HG03066 (cell line): ENCODE measurements around the gene OR2A1.
"Not testable (repeated sequence)": the region's sequence is repeated elsewhere in the genome, so short reads cannot be mapped to it uniquely, and the experiment has no call there.

Source experiments
- ATAC-seq: cut with Tn5 transposase; IDR thresholded peaks from one replicate; pipeline ENCODE4 v1.9.1; 2021; ENCODE audit warnings: low read depth; ENCODE audit not compliant: unreplicated experiment

Gene OR2A1, protein sequence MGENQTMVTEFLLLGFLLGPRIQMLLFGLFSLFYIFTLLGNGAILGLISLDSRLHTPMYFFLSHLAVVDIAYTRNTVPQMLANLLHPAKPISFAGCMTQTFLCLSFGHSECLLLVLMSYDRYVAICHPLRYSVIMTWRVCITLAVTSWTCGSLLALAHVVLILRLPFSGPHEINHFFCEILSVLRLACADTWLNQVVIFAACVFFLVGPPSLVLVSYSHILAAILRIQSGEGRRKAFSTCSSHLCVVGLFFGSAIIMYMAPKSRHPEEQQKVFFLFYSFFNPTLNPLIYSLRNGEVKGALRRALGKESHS

GRCh38 chr7:144311872-144312469, at the start of gene OR2A1:
TSS of gene OR2A1 (plus strand) at chr7:144312419. CDS start at chr7:144318125, 5,706 bp downstream.
- ATAC-seq = not testable (repeated sequence)

- ATAC-seq = not testable (repeated sequence)
Observed at GRCh38 chr7:144264692-144265091, 47.5 kb upstream of the OR2A1 start, which contains the start of gene OR2A7. TSS of gene OR2A7 (minus strand) at chr7:144264792. CDS start at chr7:144259628, 5,164 bp downstream.

GRCh38 chr7:144269188-144269587, 43.0 kb upstream of the OR2A1 start, which contains the start of gene CTAGE8:
TSS of gene CTAGE8 (minus strand) at chr7:144269288. CDS start at chr7:144269250, 38 bp downstream.
- not testable (repeated sequence) for ATAC-seq

- not testable (repeated sequence) for ATAC-seq
Observed at GRCh38 chr7:144275281-144275680, 36.9 kb upstream of the OR2A1 start.

DNA sequence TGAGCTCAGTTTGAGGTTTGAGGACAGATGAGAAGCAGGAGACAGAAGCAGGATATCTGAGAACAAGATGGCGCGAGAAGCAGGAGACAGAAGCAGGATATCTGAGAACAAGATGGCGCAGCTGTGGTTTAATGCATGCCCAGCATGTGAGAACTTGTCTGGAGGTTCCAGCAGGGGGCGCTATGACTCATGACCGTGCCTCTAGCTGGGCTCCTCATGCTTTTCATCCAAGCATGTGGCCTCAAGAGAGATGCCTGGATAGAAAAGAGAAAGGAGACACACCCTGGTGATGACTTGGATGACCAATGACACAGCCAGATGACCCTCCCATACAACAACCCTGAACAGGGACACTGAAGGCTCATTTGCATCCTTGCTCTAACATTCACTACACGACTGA, 32.2 kb upstream of the OR2A1 start:
- not testable (repeated sequence) for ATAC-seq

GRCh38 chr7:144281981-144282380, 30.2 kb upstream of the OR2A1 start:
- ATAC-seq = not testable (repeated sequence)

- ATAC-seq = not testable (repeated sequence)
Observed at GRCh38 chr7:144282490-144282889, 29.7 kb upstream of the OR2A1 start.

DNA sequence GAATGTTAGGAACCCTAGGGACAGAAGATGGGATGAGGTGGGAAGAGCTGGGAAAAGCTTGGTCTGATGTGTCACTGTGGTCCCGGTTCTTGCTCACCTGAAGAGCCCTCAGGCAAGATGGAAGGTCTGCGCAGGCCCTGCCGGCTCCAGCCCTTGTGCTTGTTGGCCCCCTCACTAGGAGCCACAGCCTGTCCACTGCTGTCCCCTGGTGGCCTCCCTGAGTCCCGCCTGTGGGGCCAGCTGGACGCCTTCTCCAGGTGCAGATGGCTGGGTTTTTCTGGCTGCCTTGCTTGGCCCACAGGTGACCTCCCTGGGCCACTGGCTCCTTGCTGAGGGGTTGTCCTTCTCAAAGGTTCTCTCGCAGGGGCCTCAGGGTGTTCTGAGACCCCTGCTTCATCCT, 28.5 kb upstream of the OR2A1 start:
- not testable (repeated sequence) for ATAC-seq

DNA sequence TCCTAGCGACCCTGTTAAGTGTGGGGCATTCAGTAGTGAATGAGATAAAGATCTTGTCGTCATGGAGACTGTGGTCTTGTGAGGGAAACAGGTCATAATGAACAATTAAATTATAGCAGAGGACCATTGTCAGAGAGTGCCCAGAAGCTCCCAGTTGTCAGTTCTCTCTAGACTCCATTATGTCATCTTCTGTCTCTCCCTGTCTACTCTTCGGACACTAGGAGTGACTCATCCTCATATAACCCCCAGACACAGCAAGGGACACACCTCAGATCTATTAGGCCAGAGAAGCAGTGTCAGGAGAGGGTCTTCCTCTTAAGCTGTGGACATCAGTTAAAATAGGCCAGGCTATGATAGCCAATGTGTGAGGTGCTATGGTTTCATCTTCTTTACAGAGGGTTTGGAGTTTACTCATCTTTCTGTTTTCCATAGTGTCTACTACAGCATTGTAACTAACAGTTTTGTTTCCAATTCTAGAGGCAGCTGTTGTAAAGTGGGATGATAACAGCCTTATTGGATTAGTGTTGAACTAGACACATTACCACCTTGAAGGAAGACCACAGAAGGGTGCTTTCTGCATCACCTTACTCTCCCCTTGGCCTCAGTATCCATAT, 24.9 kb upstream of the OR2A1 start:
- ATAC-seq = not testable (repeated sequence)

DNA sequence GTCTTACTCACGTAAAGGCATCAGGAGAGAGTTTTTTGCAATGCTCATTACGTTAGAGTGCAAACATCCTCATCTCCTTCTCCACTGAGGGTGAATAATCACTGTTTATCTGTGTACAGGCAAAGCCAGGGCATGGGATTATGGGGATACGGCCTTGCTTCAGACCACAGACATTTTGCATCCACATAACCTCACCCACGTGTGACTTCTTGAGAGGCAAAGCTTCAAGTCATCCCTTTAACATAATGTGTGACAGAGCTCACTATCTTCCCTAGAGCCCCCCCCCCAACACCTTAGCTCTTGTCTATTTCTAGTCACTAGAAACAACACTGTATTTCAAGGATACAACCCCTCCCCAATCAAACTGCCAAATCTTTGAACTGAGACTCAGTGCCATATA, 20.6 kb upstream of the OR2A1 start:
- ATAC-seq = not testable (repeated sequence)

DNA sequence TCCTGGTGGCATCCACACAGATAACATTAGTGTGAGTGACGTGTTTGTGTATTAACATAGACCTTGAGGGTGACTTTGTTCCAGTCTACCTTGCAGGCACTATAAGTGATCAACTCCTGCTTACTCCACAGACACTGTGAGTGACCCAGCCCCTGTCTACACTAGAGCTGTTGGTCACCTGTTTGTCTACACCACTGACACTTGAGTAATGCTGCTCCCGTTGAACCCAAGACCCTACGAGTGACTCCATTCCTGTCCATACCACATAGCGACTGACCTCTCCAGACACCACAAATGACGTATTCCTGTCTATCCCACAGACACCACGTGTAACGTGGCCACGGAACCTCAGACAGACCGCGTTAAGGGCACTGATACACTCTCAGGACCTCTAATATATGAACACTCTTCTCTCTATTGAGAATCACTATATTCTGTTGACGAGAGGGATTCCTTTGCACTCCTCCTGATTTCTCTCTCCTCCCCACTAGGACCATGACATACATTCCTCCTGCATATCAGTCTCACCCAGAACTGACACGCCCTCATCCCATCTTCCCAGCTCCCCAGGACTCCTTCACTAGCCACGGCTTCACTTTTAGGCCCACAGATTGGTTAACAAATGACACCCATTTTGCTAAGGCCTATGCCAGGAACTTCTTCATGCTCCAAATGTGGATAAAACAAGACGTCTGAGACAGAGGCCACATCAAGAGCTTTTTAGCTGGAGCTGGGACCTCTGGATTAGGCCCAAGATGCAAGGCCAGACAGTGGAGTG, 19.6 kb upstream of the OR2A1 start:
- ATAC-seq = not testable (repeated sequence)

GRCh38 chr7:144293794-144294499, 18.3 kb upstream of the OR2A1 start:
- ATAC-seq = peak; percentile 67

DNA sequence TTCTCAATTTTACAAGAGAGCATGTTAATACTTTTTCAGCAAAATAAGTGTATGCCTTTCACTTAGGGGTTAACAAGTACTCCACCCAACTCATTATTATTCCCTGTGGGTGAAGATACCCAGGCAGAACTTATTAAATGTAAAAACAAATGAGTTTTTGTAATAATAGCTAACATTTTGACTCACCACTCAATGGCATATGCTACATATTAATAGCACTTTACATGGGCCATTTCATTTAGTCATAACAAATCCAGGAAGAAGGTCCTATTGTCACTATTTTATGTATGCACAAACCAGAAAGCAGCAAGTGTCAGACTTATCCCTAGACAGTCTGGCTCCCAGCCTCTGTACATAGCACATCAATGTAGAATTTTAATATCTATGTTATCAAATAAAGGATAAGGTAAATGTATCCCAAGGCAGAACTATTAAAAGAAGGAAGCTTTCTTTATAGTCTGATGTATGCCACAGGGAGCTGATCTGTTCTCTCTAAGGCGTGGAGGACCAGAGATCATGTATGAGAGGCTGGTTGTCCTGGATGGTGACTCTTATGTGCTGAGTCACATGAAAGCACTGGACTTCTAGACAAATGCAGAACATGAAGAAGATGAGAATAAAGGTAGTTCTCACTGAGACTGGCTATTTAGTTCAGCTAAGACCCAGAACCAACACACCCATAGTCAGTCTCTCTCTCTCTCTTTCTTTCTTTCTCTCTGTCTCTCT, 9.5 kb upstream of the OR2A1 start:
- ATAC-seq = not testable (repeated sequence)

DNA sequence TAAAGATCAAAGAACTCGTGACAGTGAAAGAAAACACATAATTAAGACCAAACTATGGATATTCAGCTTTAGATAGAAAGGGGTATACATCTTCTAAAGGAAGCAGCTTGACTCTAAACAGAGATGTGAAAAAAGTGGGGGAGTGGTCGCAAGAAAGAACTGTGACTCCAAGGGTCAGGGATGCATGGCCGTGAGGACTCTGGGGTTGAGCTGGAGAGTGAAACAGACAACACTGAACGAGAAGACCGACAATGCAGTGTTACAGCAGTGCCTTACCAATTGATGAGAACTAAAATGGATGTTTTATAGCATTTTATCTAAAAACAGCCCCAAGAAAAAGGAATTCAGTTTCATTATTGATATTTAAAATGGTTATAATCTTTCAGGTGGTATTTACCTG, 8.6 kb upstream of the OR2A1 start:
- ATAC-seq = not testable (repeated sequence)

GRCh38 chr7:144305156-144305555, 7.1 kb upstream of the OR2A1 start:
- not testable (repeated sequence) for ATAC-seq

DNA sequence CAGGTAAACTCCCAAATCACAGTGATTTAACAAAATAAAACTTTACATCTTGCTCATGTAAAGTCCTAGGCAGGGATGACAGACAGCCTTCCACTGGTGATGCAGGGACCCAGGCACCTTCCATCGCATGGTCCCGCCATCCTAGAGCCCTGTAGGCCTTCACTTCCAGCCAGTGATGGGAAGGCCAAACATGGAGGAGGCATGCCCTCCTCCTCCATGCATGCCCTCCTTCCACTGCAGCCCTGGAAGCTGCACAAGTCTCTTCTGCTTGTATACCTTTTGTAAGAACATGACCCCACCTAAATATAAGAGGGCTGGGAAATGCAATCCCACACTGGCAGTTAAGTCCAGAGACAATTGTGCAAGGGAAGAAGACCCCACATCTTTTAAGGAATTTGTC, 2.5 kb upstream of the OR2A1 start:
- ATAC-seq = not testable (repeated sequence)

GRCh38 chr7:144311218-144311617, 1.0 kb upstream of the OR2A1 start:
- not testable (repeated sequence) for ATAC-seq

DNA sequence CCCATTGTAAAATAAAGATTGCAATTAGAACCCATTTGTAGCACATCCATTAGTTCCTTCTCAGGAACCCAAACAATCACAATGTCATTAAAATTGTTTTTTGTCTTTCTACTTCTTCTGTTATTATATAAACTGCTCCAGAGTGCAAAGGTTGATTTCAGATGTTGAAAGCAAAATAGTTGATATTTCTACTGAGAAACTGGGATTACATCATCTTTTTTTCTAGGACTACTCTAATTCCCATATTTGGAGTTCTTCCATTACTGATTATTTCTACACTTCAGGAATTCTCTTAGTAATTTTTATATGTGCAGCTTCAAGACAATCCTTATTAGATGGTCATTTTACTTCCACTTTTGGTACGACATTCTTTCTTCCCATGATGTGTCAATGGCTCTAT, 5.3 kb downstream of the OR2A1 start:
- ATAC-seq = not testable (repeated sequence)

- not testable (repeated sequence) for ATAC-seq
Observed at GRCh38 chr7:144319547-144319946, 7.3 kb downstream of the OR2A1 start.
